Measurements from ENCODE around the gene NUP214.
"Not testable (repeated sequence)": the region's sequence is repeated elsewhere in the genome, so short reads cannot be mapped to it uniquely, and the experiment has no call there.

NUP214 gene

DNA sequence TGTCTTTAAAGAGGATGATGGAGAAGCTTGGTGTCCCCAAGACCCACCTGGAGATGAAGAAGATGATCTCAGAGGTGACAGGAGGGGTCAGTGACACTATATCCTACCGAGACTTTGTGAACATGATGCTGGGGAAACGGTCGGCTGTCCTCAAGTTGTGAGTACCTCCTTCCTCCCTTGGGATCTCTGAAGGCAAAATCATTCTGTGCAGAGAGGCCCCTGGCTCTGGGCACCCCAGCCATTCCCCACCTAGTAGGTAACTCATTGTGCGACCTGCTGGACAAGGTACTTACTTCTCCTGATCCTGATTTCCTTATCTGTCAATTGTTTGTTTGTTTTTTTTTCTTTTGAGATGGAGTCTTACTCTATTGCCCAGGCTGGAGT lies 7.6 kb upstream of the NUP214 start:
- DNase-seq = no peak

DNA sequence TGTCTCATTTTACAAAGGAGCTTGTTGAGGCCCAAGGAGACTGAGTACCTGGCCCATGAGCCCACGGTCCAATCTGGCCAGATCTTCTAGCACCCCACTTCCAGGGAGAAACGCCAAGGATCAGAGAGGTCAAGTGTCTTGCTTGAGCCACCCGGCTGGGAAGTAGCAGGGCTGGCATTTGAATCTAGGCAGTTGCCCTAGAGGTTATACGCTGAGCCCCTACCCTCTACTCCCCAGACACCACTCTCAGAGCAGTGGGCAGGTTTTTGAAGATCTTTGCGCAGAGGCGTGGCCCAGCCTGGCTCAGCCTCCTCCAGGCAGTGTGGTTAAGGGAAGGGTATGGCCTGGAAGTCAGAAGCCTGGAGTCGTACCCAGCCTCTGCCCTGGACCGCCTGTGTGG lies 5.8 kb upstream of the NUP214 start:
- no peak for DNase-seq

DNA sequence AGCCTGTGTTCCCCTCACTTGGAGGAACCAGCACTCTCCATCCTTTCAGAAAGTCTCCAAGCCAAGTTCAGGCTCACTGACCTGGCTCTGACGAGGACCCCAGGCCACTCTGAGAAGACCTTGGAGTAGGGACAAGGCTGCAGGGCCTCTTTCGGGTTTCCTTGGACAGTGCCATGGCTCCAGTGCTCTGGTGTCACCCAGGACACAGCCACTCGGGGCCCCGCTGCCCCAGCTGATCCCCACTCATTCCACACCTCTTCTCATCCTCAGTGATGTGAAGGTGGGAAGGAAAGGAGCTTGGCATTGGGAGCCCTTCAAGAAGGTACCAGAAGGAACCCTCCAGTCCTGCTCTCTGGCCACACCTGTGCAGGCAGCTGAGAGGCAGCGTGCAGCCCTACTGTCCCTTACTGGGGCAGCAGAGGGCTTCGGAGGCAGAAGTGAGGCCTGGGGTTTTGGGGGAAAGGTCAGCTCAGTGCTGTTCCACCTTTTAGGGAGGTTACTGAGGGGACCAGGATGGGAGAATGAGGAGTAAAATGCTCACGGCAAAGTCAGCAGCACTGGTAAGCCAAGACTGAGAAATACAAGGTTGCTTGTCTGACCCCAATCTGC lies 4.7 kb upstream of the NUP214 start:
- no peak for DNase-seq

DNA sequence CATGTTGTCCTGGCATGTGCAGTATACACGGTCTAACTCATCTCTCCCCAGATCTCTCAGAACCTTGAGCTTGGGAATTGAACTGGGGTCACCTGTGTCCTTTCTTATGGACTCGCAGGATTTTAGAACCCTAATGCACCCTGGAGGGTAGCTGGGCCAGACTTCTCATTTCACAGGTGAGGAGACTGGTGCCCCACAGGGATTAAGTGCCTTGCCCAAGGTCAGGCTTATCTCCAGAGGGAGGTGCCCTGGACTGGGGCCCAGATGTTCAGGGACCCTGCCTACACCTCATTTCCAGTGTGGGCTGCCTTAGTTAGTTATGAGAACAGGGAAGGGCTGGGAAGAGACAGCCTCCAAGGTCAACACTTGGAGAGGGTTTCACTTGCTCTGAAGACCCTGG lies 4.0 kb upstream of the NUP214 start:
- DNase-seq = no peak

DNA sequence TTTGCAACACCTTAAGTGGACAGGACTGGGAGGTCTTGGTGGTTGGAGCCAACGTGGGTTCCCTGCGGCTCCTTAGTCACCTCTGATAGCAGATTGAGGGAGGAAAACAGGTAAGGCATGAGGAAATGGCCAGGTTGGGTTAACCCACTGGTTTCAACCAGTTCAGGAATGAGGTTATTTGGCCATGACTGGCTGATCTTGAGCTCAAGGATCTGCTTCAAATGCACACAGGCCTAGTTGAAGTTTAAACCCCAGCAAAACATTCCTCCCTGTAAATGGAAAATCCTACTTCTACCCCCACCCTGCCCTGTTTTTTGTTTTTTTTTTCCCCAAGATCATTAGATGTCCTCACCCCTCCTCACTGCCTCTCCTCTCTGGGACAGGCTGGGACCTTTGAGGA lies 3.2 kb upstream of the NUP214 start:
- DNase-seq = no peak

DNA sequence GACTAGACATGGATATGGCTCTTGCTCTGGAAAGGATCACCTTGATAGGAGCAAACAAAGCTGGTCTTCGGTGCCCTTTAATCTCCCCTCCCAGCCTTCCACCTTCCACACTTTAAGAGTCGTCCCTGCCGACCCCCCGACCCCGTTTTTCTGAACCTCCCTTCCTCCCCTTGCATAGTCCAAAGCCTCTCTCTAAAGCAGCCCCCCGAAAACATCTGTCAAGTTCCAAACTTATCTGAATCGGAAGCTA lies 423 bp upstream of the NUP214 start:
- no peak for DNase-seq

DNA sequence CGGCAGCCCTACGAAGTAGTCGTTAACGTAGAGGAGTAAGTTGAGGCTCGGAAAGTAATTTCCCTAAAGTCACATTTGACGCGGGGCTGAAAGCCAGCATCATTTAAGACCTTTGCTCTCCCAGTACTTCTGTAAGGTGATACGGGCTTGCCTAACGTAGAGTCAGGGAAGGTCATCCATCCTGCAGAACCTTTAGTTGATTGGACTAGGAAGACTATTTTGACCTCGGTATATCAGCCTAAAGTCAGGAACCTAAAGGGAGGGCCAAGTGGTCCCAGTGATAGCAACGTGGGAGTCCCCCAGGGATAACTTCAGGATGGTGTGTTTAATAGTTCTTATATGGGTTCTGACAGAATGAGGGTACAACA lies 657 bp downstream of the NUP214 start:
- DNase-seq = no peak

DNA sequence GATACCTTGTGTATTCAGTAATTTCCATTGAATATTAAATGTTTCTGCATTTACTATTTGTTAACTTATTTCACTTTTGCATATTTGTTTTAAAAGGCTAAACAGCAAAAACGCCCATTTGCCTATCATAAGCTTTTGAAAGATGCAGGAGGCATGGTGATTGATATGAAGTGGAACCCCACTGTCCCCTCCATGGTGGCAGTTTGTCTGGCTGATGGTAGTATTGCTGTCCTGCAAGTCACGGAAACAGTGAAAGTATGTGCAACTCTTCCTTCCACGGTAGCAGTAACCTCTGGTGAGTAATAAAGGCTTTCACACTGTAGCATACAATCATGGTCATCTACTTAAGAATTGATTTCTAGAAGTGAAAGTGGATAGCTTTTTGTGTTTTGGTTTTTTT lies 3.8 kb downstream of the NUP214 start:
- no peak for DNase-seq

DNA sequence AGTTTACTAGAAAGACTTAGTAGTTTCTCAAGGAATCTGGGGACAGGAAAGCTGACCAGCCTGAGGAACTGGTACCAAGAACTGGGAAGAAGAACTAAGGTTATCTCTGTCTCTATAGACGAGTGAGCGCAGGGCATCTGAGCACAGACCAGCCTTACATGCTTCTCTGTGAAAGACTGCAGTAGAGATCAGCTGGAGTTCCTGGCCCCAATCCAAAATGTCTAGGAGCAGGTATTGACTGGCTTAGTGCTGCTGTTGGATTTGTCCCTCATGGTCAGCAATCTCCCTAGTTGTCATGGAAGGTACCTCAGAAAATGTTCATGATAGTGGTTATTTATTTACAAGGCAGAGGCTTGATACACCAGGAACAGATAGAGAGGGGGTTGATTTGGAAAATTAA lies 13.3 kb downstream of the NUP214 start:
- no peak for DNase-seq

DNA sequence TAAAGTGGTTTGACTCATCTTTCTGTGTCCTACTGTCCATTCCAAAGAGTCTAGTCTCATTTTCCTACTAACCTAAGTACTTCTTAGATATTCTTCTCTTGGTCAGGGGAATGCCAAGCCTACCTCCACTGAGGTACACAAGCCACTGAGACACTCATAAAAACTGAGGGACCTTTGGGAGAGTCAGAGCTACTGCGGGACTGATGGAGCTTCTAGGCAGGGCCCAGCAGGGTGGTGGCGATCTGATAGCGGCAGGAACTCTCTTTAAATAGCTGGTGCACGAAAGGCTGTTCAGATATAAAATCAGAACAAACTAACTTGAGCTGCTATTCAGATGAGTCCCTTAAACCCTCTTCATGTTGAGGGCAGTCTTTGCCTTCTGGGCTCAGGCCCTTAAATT lies 14.7 kb downstream of the NUP214 start:
- no peak for DNase-seq

DNA sequence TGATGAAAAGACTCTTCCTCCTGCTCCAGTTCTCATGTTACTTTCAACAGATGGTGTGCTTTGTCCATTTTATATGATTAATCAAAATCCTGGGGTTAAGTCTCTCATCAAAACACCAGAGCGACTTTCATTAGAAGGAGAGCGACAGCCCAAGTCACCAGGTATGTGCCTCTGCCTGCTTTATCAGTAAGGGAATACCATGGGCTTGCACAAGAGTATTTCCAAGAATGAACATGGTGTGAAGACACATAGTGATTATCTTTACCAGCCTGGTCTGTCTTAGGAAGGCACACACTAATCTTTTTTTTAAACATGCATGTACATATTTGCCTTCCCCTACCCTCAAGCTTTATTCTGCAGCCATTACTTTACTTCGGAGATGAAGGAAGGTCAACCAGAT lies 15.2 kb downstream of the NUP214 start:
- no peak for DNase-seq

DNA sequence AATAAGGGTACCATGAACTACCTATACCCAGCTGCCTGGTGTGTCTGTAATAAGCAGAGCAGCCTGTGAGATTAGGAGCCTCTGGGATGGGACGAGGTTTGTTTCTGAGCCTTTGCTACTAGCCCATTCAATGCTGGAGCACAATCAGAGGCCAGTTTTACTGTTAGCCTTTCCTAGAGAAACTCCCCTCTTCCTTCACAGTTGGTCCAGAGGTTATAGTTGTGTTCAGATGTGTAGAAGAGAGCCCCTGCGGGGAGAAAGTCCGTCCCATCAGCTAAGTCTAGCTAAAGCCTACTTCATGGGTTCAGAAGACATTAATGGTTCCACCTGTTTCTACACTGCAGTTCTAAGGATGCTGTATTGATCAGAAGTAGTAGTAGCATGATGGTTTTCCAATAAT lies 16.8 kb downstream of the NUP214 start:
- no peak for DNase-seq

DNA sequence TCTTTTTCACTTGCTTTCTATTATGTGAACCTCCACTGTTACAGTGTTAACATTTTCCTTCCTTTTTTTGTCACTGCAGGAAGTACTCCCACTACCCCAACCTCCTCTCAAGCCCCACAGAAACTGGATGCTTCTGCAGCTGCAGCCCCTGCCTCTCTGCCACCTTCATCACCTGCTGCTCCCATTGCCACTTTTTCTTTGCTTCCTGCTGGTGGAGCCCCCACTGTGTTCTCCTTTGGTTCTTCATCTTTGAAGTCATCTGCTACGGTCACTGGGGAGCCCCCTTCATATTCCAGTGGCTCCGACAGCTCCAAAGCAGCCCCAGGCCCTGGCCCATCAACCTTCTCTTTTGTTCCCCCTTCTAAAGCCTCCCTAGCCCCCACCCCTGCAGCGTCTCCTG lies 18.8 kb downstream of the NUP214 start:
- DNase-seq = no peak

DNA sequence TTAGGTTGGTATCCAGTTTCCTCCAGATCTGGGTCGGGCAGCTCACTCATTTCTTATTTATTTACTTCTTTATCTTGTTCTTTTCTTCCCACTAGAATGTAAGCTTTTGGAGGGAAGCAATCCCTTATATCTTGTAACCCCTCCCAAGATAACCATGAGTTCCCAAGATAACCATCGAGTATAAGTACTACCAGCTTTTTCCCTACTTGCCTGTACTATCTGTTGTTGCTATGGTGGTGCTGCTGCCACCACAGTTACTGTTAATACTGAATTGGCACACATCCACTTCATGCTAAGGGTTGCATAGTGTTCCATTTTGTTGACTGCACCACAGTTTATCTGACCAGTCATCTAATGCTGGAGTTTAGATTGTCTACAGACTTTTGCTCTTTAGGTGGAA lies 19.9 kb downstream of the NUP214 start:
- no peak for DNase-seq

DNA sequence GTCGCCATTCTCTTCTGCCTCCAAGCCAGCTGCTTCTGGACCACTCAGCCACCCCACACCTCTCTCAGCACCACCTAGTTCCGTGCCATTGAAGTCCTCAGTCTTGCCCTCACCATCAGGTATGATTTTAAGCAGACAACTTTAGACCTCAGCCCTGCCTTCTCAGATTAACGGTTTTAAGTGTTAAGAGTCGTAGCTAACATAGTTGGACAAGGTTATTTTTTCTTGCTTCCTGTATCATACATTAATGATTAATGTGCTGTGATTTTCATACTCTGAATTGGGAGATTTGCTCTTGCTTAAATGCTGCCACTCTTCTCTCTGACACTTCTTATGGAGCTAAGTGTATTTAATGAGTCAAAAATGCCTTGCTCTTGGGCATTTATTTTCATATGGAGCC lies 20.8 kb downstream of the NUP214 start:
- DNase-seq = no peak

DNA sequence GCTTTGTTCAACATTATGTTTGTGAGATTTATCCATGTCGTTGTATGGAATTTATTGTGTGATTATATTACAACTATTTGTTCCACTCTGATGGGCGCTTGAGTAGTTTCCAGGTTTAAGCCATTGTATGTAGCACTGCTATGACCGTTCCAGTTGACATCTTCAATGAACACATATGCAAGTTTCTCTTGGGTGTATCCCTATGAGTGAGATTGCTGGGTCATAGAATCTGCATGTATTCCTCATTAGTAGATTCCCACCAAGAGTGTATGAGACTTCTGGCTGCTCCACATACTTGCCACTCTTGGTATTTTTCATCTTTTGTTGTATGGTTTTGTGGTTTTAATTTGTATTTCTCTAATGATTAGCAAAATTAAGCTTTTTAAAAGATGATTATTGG lies 22.9 kb downstream of the NUP214 start:
- DNase-seq = no peak

DNA sequence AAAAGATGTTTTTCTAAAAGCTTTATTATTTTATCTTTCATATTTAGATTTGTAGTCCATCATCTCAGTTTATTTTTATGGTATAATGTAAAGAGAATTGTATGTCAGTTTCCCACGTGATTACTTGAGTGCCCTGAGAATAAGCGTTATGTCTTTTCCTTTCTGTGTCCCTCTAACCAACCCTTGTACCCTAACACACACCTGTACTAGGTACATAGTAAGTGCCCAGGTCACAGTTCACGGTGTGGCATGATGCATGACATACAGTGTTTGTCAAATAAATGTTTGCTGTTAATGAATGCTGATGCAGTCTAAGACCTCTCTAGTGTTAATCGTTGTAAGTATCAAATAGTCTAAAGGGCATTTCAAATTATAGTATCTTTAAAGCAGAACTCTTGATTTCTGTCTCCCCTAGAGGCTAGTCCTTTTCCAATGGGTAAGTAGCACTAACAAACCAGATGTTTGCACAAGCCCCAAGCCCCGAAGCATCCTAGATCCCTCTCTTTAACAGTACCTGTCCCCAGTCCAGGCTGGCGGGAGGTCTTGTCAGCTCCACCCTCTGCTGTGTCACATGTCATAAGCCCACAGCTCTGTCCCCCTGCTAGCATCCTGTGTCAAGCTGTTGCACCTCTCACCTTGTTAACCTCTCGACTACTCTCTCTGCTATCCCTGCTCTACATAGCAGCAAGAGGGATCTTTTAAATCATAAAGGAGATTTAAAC lies 23.7 kb downstream of the NUP214 start:
- no peak for DNase-seq

DNA sequence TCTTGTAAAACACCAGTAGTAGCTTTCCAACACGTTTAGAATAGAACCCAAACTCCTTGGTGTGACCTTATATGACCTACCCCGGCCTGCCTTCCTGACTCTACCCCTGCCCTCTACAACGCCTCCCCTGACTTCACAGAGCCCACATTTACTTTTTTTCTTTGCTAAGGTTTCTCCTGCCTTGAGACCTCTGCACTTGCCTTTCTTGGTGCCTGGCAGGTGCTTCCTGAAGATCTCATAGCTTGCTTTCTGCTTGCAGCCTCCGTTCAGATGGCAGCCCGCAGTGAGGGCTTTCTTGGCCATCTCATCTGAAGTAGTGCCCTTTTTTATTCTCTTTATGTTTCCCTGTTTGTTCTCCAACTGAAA lies 24.3 kb downstream of the NUP214 start:
- no peak for DNase-seq

DNA sequence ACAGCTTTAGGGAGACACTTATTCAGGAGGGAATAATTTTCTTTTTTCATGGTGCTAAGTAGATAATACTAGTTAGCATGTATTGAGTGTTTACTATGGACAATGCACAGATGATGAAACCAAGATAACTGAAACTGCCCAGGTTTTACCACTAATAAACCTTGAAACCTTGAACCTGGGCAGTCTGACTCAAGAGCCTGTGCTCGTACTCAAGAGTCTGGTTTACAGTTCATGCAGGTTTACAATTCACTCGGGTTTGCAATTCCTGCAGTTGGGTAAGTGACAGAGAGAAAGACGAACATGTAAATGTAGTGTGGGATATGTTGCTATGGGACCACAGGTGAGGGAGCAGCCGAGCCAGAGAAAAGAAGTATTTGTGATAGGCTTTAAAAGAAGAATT lies 28.2 kb downstream of the NUP214 start:
- DNase-seq = no peak

DNA sequence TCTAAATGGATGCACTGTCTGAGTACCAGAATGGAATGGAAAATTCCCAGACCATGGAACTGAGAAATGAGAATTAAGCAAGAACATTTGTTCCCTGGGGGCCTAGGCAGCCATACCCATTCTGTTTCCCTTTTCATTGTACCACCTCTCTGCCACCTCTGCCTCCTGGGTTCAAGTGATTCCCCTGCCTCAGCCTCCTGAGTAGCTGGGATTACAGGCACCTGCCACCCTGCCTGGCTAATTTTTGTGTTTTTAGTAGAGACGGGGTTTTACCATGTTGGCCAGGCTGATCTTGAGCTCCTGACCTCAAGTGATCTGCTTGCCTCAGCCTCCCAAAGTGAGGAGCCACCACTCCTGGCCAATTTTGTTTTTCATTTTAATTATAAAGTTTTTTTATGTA lies 33.3 kb downstream of the NUP214 start:
- DNase-seq = not testable (repeated sequence)

DNA sequence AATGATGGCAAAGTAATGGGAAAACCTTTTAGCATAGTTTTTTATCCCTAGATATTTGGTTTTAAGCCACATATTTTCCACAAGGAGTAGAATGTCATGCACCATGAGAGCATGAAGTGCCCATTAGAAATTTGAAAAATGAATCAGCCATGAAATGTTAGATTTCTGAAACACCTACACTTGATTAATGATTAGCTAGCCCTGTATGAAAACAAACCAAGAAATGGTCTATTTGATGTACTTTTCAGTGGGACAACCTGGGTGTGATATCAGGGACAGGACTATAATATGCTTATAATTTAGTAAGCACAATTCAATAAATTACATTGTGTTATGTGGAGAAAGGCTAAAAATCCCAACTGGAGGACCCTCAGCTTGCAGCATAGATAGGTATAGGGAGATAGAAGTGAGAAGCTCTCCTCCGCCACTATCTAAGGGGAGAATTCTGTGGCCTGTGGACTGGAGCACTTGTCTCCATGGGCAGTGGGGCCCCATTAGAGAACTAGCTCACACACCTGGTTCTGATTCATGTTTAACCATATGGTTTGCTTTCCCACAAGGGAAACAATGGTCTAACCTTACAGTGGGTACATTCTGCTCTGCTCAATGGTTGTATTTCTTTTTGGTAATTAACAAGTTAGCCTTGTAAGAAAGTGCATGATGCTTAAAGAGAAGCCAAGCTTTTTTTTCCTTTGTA lies 35.2 kb downstream of the NUP214 start:
- DNase-seq = no peak

DNA sequence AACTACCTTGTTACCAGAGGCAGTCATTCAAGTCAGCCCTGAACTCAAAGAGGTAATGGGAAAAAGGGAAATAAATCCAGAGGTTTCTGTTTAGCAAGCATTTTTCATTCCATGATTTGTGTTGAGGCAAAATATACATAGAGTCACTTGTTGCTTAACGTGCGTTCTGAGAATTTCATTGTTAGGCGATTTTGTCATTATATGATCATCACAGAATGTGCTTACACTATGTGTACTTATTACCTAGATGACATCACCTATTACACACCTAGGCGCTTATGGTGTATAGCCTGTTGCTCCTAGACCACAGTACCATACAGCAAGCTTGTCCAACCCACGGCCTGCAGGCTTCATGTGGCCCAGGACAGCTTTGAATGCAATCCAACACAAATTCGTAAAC lies 36.2 kb downstream of the NUP214 start:
- no peak for DNase-seq

DNA sequence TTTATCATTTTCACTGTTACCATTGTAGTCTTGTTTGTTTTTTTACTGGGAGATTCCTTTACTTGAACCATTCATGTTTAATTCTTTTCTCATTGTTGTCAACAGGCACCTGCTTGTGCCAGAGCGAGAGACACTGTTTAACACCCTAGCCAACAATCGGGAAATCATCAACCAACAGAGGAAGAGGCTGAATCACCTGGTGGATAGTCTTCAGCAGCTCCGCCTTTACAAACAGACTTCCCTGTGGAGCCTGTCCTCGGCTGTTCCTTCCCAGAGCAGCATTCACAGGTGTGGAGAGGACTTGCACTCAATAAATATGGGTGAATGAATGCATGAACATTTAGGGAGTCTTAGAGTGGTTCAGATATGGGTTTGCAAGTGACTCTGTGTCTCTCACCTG lies 37.5 kb downstream of the NUP214 start:
- no peak for DNase-seq

DNA sequence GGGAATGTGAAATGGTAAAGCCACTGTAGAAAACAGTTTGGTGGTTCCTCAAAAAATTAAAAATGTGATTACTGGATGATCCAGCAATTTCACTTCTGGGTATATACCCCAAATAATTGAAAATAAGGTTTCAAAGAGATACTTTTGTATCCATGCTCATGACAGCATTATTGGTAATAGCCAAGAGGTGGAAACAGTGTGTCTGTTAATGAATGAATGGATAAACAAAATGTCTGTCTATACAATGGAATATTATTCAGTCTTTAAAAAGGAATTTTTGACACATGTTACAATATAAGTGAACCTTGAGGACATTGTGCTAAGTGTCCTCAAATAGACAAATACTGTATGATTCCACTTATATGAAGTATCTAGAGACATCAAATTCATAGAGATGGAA lies 40.1 kb downstream of the NUP214 start:
- no peak for DNase-seq

DNA sequence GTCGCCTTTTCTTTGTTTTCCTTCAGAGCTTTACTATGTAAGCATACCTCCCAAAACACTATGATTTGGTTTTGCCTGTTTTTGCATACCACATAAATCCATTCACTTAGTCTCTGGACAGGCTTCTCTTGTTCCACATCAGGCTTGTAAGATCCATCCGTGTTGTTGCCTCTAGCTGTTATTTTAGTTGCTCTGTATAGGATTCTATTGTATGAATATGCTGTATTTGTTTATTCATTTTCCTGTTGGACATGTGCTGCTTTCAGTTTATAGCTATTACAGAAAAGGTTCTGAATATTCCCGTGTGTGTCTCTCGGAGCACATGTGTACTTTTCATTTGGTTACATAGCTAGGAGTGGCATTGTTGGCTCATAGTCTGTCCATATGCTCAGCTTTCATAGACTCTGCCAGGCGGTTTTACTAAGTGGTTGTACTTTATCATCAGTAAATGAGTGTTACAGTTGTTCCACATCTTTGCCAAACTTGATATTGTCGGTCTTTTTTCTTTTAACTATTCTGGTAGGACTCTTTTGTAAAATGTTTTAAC lies 41.8 kb downstream of the NUP214 start:
- no peak for DNase-seq
